SIG-M5 (cell line): Measurements from ENCODE around the gene FIP1L1.
"Not testable (repeated sequence)": the region's sequence is repeated elsewhere in the genome, so short reads cannot be mapped to it uniquely, and the experiment has no call there.

Experiments used
- DNase-seq: peaks from one replicate; lab custom pipeline; 2025; lab: John Stamatoyannopoulos, UW

The FIP1L1 gene

DNA sequence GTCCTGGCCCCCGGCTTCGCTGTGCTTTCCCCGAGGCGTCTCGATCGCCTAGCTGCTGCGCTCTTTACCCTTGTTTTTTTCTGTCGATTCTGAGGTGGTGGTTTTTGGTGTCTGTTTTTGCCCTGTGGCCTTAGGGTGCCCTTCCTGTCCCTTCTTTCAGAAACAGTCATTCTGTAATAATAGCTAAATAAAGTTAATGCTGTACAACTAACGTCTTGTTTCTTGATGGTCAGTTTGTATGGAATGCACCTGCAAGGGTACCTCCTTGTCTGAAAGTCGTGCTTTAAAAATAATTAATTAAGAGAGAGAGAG is 686 bp downstream of the FIP1L1 start:
- DNase-seq: no peak

- DNase-seq: no peak
Observed at GRCh38 chr4:53380221-53380620, 2.8 kb downstream of the FIP1L1 start.

- DNase-seq: not testable (repeated sequence)
Observed at GRCh38 chr4:53409479-53409878, 32.0 kb downstream of the FIP1L1 start.

DNA sequence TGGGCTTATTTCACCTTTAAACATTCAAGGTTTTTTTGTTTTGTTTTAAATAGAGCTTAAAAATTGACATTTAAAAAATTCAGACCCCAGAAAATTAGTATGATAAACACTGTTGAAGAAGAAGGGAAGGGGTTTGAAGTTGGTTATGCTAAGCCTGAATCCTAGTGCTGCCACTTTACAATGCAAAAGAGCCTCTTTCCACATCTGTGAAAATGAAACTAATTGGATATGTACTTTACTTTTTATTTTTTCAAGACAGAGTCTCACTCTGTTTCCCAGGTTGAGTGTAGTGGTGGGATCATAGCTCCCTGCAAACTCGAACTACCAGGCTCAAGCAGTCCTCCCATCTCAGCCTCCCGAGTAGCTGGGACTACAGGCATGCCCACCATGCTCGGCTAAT is 41.8 kb downstream of the FIP1L1 start:
- DNase-seq: no peak

GRCh38 chr4:53421791-53422190 is 44.4 kb downstream of the FIP1L1 start:
- no peak for DNase-seq

DNA sequence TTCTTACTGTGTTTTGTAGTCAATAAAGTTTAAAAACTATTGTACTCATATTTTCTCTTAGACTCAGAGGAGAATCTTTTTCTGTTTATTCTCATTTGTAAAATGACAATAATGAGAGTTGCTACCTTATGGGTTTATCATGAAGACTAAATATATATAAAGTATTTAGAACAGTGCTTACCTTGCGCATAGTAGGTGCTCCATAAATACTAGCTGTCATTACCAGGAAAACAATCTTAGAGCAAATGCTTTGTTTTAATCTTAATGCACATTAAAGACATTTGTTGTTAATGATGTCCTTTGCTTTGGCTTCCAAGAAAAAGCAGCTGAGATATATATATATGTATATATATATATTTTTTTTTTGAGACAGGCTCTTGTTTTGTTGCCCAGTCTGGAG is 44.9 kb downstream of the FIP1L1 start:
- no peak for DNase-seq

- no peak for DNase-seq
Observed at GRCh38 chr4:53424280-53424679, 46.8 kb downstream of the FIP1L1 start.

DNA sequence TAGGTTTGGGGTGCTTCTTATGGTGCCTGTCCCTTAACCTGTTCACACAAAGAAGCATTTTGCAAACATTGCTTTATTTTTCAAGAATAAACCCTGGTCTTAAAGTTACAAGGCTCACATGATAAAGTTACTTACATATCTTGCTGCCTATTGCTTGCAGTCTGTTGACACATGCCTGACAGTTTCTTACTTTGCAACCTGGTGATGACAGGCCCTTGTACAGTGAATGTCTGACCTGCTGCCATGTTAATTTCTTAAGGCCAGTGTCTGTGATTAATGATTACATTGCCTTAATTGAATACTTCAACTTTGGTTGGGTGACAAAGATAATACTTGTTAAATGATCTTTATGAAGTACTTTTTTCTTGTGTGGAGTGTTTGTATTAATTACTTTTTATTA is 49.9 kb downstream of the FIP1L1 start:
- no peak for DNase-seq

GRCh38 chr4:53431052-53431451 is 53.6 kb downstream of the FIP1L1 start:
- DNase-seq: no peak

- no peak for DNase-seq
Observed at GRCh38 chr4:53432528-53433424, 55.3 kb downstream of the FIP1L1 start.

- DNase-seq: no peak
Observed at GRCh38 chr4:53436251-53436650, 58.8 kb downstream of the FIP1L1 start.

DNA sequence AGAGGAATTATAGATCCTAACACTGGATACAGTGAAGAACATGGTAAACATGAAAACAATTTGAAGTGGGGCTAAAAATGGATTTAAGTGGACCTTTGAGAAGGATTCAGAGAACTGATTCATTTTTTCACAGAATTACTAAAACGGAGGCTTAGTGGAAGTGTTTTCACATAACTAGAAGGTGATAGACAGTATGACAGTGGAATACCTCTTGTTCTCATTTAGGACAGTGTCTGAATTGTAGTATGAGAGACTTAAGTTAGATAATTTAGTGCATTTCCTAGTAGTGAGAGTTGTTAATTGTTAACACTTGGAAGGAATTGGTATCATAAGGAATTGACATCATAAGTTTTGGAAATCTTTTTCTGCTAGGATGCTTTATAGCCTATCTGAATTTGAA is 64.1 kb downstream of the FIP1L1 start:
- no peak for DNase-seq

GRCh38 chr4:53444954-53445353 is 67.5 kb downstream of the FIP1L1 start:
- DNase-seq: no peak

DNA sequence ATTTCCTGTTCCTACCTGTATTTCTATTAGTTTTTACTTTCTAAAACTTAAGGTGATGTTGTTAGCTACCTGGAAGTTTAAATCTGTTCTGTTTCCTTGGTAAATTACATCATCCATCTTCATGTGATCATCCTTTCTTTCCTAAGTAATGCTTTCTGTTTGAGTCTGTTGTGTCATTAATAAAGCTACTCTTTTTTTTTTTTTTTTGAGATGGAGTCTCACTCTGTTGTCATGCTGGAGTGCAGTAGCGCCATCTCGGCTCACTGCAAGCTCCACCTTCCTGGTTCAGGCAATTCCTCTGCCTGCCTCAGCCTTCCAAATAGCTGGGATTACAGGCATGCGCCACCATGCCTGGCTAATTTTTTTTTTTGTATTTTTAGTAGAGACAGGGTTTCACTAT is 73.3 kb downstream of the FIP1L1 start:
- no peak for DNase-seq

GRCh38 chr4:53453385-53453784 is 75.9 kb downstream of the FIP1L1 start:
- no peak for DNase-seq

GRCh38 chr4:53455766-53456165 is 78.3 kb downstream of the FIP1L1 start:
- no peak for DNase-seq

DNA sequence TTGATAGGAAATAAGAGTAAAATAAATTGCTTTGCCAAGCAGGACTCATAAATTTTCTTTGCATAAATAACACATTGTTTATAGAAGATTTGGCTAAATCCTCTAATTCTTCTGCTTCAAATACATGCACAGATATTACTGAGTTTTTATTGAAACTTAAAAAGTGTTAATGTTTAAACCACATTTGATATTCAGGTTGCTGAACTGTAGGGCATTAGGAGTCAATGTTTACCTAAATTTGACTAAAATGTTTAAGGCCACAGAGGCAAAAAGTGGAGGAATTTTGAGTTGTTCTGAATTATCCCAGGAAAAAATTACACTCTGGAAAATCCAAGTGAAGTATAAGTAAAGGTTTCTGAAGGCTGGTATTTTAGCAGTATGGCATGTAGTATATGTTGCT is 78.7 kb downstream of the FIP1L1 start:
- no peak for DNase-seq

- no peak for DNase-seq
Observed at GRCh38 chr4:53459548-53459947, 82.1 kb downstream of the FIP1L1 start.

DNA sequence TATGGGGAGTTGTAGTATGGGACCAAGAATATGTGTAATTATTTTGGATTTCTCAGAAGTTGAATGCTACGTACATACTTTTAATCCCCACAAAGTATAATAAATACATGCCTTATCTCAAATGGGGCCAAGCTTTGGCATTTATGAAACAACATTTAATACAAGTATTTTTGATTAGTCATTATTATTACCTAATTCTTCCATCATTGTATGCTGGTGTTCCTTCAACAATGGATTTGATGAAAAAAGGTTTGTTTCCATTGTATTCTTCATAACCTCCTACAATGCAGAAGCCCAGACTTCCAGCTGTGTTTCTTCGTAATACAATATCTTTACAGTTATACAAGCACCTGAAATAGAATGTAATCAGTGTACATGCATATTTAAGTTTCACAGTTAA is 83.8 kb downstream of the FIP1L1 start:
- DNase-seq: no peak

DNA sequence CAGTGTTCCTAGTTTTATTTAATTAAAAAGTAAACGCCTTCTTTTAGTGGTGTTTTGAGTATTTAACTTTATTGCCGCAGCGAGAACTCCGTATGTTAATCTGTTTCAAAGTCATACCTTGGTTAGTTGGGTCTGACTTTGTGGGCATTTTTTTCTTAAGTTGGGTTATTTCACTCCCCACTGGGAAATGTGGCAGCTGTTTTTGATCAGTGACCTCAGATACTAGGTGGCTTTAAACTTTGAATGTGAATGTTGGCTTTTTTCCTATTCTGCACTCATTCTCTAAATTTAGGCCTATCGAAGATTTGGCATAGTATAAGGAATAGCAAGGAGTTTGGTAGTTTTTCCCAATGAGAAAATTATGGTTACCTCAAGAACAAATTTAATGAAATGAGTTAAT is 85.9 kb downstream of the FIP1L1 start:
- no peak for DNase-seq

GRCh38 chr4:53465281-53465680 is 87.8 kb downstream of the FIP1L1 start:
- no peak for DNase-seq

- DNase-seq: no peak
Observed at GRCh38 chr4:53465891-53466290, 88.5 kb downstream of the FIP1L1 start.

DNA sequence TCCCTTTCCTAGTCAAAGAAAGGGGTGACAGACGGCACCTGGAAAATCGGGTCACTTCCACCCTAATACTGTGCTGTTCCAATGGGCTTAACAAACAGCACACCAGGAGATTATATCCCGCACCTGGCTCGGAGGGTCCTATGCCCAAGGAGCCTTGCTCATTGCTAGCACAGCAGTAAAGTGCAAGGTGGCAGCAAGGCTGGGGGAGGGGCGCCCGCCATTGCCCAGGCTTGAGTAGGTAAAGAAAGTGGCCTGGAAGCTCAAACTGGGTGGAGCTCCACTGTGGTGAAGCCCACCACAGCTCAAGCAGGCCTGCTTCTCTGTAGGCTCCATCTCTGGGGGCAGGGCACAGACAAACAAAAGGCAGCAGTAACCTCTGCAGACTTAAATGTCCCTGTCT is 89.1 kb downstream of the FIP1L1 start:
- DNase-seq: not testable (repeated sequence)
